SK-N-SH (cell line): Measurements from ENCODE around the gene AFF3. TPM values are rescaled to one million over a fixed set of nuclear protein-coding genes. Genes with fewer than 3 reads are reported as not detected.

ENCODE experiments used
- CTCF ChIA-PET: fragments of 300-600, 350-600 bp; formaldehyde crosslinking; extraction: SDS; loops from one replicate; lab custom pipeline; 2021; lab: Yijun Ruan, JAX
- POLR2A ChIA-PET: fragments of 350-600 bp; sonication (Branson Sonifier 250); formaldehyde crosslinking; extraction: SDS; loops from one replicate; lab custom pipeline; 2020; ENCODE audit warnings: antibody characterized with exemption, inconsistent platforms; lab: Yijun Ruan, JAX
- DNase-seq: peaks from one replicate; pipeline ENCODE4 v3.0.0; 2012
- H2AFZ ChIP-seq: fragments of 200-600 bp; sonication (generic); 2 replicates; pipeline ENCODE4 v1.8.1; 2016; ENCODE audit warnings: antibody characterized with exemption, mild to moderate bottlenecking, low read depth
- H3F3A ChIP-seq: fragments of 200-600 bp; sonication (generic); replicated peaks from 2 replicates; pipeline ENCODE3; 2016; ENCODE audit warnings: antibody characterized with exemption, mild to moderate bottlenecking; ENCODE audit not compliant: insufficient read depth
- H3K27ac ChIP-seq, 2 experiments: fragments of 200-500 bp in 1 of 2; fragments of 200-600 bp in 1 of 2; sonication (Bioruptor generic) in 1 of 2; sonication (generic), shearing (Covaris generic) in 1 of 2; 2 replicates each; pipeline versions ENCODE4 v1.5.1 to v1.6.1; 2014 to 2016; ENCODE audit warnings: low read depth in 2 of 2, inconsistent platforms in 1 of 2, low read length in 1 of 2, mild to moderate bottlenecking in 1 of 2, mixed read lengths in 1 of 2
- H3K27me3 ChIP-seq: fragments of 200-600 bp; sonication (generic), shearing (Covaris generic); 2 replicates; pipeline ENCODE4 v1.6.1; 2016; ENCODE audit warnings: mixed run types; ENCODE audit not compliant: insufficient read depth
- H3K36me3 ChIP-seq, 2 experiments: fragments of 200-500 bp in 1 of 2; fragments of 200-600 bp in 1 of 2; sonication (Bioruptor generic) in 1 of 2; sonication (generic) in 1 of 2; replicated peaks in 1 of 2; 2 replicates each; pipeline versions ENCODE3 to v1.5.1; 2014 to 2016; ENCODE audit warnings: low read length in 1 of 2, mild to moderate bottlenecking in 1 of 2; ENCODE audit not compliant: insufficient read depth in 2 of 2, control insufficient read depth in 1 of 2
- H3K4me1 ChIP-seq, 2 experiments: fragments of 200-500 bp in 1 of 2; fragments of 200-600 bp in 1 of 2; sonication (Bioruptor generic) in 1 of 2; sonication (generic), shearing (Covaris generic) in 1 of 2; 2 replicates each; pipeline versions ENCODE4 v1.5.1 to v1.6.1; 2014 to 2016; ENCODE audit warnings: low read depth in 1 of 2, low read length in 1 of 2, mixed run types in 1 of 2; ENCODE audit not compliant: insufficient read depth in 2 of 2, control insufficient read depth in 1 of 2
- H3K4me2 ChIP-seq: fragments of 200-600 bp; sonication (generic), shearing (Covaris generic); 2 replicates; pipeline ENCODE4 v1.6.1; 2017; ENCODE audit warnings: mixed run types
- H3K4me3 ChIP-seq, 2 experiments: fragments of 200-500 bp in 1 of 2; fragments of 200-600 bp in 1 of 2; sonication (Bioruptor generic) in 1 of 2; sonication (generic), shearing (Covaris generic) in 1 of 2; 2 replicates each; pipeline versions ENCODE4 v1.5.1 to v1.8.1; 2014 to 2016; ENCODE audit warnings: low read depth in 2 of 2, inconsistent platforms in 1 of 2, low read length in 1 of 2, mild to moderate bottlenecking in 1 of 2, mixed read lengths in 1 of 2, moderate library complexity in 1 of 2
- H3K79me2 ChIP-seq: fragments of 200-600 bp; sonication (generic); 2 replicates; pipeline ENCODE4 v1.8.1; 2017; ENCODE audit warnings: mild to moderate bottlenecking; ENCODE audit not compliant: insufficient read depth
- H3K9ac ChIP-seq: fragments of 200-600 bp; sonication (generic); 2 replicates; pipeline ENCODE4 v1.6.1; 2017; ENCODE audit warnings: mixed run types
- H3K9me2 ChIP-seq: fragments of 200-600 bp; sonication (generic); 2 replicates; pipeline ENCODE4 v1.6.1; 2017; ENCODE audit warnings: mixed run types
- H3K9me3 ChIP-seq: fragments of 200-600 bp; sonication (generic); 2 replicates; pipeline ENCODE4 v1.6.1; 2017; ENCODE audit warnings: mixed run types, mild to moderate bottlenecking, moderate library complexity
- H4K20me1 ChIP-seq: fragments of 200-600 bp; sonication (generic); 2 replicates; pipeline ENCODE4 v1.6.1; 2017; ENCODE audit warnings: mild to moderate bottlenecking, mixed run types; ENCODE audit not compliant: insufficient read depth
- ELF1 ChIP-seq: IDR thresholded peaks from 2 replicates; pipeline ENCODE4 v1.4.0; 2012
- EZH2phosphoT487 ChIP-seq: fragments of 200-600 bp; sonication (generic); IDR thresholded peaks from 2 replicates; pipeline ENCODE4 v1.6.1; 2017; ENCODE audit warnings: low read depth, mixed run types, mild to moderate bottlenecking, antibody characterized with exemption, moderate library complexity, borderline replicate concordance
- FOXJ3 ChIP-seq: sonication (generic); formaldehyde crosslinking; IDR thresholded peaks from 2 replicates; pipeline ENCODE4 v1.5.1; 2020; ENCODE audit warnings: mild to moderate bottlenecking, missing genetic modification reagents
- FOXM1 ChIP-seq: IDR thresholded peaks from 2 replicates; pipeline ENCODE4 v1.4.0; 2012; ENCODE audit warnings: low read depth, mild to moderate bottlenecking
- GABPA ChIP-seq: IDR thresholded peaks from 2 replicates; pipeline ENCODE4 v1.4.0; 2012; ENCODE audit warnings: low read depth, mild to moderate bottlenecking
- JUND ChIP-seq: IDR thresholded peaks from 2 replicates; pipeline ENCODE4 v1.4.0; 2012
- MEF2A ChIP-seq: IDR thresholded peaks from 2 replicates; pipeline ENCODE4 v1.4.0; 2012; ENCODE audit warnings: low read depth, borderline replicate concordance
- NFIC ChIP-seq: IDR thresholded peaks from 2 replicates; pipeline ENCODE4 v1.4.0; 2012; ENCODE audit warnings: borderline replicate concordance
- POLR2AphosphoS5 ChIP-seq: IDR thresholded peaks from 2 replicates; pipeline ENCODE4 v1.6.1; 2012; ENCODE audit warnings: low read depth, low read length
- RAD21 ChIP-seq: IDR thresholded peaks from 2 replicates; pipeline ENCODE4 v1.6.1; 2012; ENCODE audit warnings: mild to moderate bottlenecking, low read length
- REST ChIP-seq: IDR thresholded peaks from 2 replicates; pipeline ENCODE4 v1.6.1; 2012; ENCODE audit warnings: mild to moderate bottlenecking, low read depth, low read length, moderate library complexity
- RFX5 ChIP-seq: IDR thresholded peaks from 2 replicates; pipeline ENCODE4 v1.6.1; 2012; ENCODE audit warnings: mild to moderate bottlenecking, improper control_type of control experiment, low read length
- RXRA ChIP-seq: IDR thresholded peaks from 2 replicates; pipeline ENCODE4 v1.4.0; 2012; ENCODE audit warnings: low read depth, mild to moderate bottlenecking, borderline replicate concordance
- SIN3A ChIP-seq: IDR thresholded peaks from 2 replicates; pipeline ENCODE4 v1.6.1; 2012; ENCODE audit warnings: low read depth, mild to moderate bottlenecking, low read length, moderate library complexity, borderline replicate concordance
- SMC3 ChIP-seq: IDR thresholded peaks from 2 replicates; pipeline ENCODE4 v1.6.1; 2012; ENCODE audit warnings: low read depth, low read length, improper control_type of control experiment
- TAF1 ChIP-seq: IDR thresholded peaks from 2 replicates; pipeline ENCODE4 v1.6.1; 2012; ENCODE audit warnings: low read depth, mild to moderate bottlenecking, low read length, moderate library complexity, borderline replicate concordance
- TCF12 ChIP-seq: IDR thresholded peaks from 2 replicates; pipeline ENCODE4 v1.4.0; 2012
- TEAD4 ChIP-seq: IDR thresholded peaks from 2 replicates; pipeline ENCODE4 v1.4.0; 2012; ENCODE audit warnings: mild to moderate bottlenecking, borderline replicate concordance; ENCODE audit not compliant: insufficient read depth
- YY1 ChIP-seq: IDR thresholded peaks from 2 replicates; pipeline ENCODE4 v1.4.0; 2012; ENCODE audit warnings: low read depth, mild to moderate bottlenecking
- WGBS: methylation state at CpG from one replicate; pipeline ENCODE4 v1.1.6; 2017; ENCODE audit warnings: low lambda C conversion rate; 5-methylcytosine and 5-hydroxymethylcytosine counted together
- polyA plus RNA-seq, 3 experiments: library from polyadenylated mRNA; depleted of rRNA; stranded (reverse); fragments of >200 nt; gene quantifications; 2 replicates each; pipeline ENCODE4 v1.2.3, GENCODE V29; 2012
- TF ChIP-seq, protein P1 (sequence below): fragments of 200-600 bp; sonication (generic); IDR thresholded peaks from 2 replicates; pipeline ENCODE4 v1.6.1; 2017; ENCODE audit warnings: antibody characterized with exemption, mild to moderate bottlenecking, moderate library complexity
- TF ChIP-seq, protein P2 (sequence below): IDR thresholded peaks from 2 replicates; pipeline ENCODE4; 2012

The AFF3 gene
- polyA plus RNA-seq, 1 of the 3 experiments (the other 2 are of a cell fraction): 0.36 TPM

DNA sequence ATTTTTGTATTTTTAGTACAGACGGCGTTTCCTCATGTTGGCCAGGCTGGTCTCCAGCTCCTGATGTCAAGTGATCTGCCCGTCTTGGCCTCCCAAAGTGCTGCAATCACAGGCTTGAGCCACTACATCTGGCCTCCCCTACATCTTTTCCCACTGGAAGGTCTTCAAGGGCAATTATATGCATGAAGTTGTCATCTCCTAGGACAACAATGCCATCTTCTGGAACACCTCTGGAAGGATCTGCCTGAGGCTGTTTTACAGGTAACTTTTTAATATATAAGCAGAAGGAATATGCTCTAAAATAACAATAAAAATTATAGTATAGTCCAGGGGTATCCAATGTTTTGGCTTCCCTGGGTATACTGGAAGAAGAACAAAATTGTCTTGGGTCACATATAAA is 321.4 kb downstream of the AFF3 start:
- Histone ChIP-seq H3K9me3 (no peaks in the 10 kb centered on the region), H2AFZ (no peak overlapping the region), H3F3A (no peaks in the 10 kb centered on the region), H3K4me2 (no peak overlapping the region), H3K36me3 (no peaks in the 10 kb centered on the region), H3K27ac (no peak overlapping the region), H3K27me3 (no peaks in the 10 kb centered on the region), H3K4me1 (peaks cover 0 to 3% of the 10 kb centered on the region in 2 experiments; a peak in 3 of 4 replicates), H4K20me1 (no peaks in the 10 kb centered on the region), H3K9me2 (no peaks in the 10 kb centered on the region), H3K9ac (no peak overlapping the region), H3K79me2 (no peaks in the 10 kb centered on the region), H3K4me3 (no peak overlapping the region)
- WGBS: 88% methylated on average over 3 of the region's 3 CpGs
- TF ChIP-seq GABPA: no peak
- peak; percentile 39 for TF ChIP-seq RAD21
- no peak for TF ChIP-seq TCF12
- no peak for TF ChIP-seq JUND
- no peak for TF ChIP-seq YY1
- TF ChIP-seq TEAD4: no peak
- TF ChIP-seq, protein P1, sequence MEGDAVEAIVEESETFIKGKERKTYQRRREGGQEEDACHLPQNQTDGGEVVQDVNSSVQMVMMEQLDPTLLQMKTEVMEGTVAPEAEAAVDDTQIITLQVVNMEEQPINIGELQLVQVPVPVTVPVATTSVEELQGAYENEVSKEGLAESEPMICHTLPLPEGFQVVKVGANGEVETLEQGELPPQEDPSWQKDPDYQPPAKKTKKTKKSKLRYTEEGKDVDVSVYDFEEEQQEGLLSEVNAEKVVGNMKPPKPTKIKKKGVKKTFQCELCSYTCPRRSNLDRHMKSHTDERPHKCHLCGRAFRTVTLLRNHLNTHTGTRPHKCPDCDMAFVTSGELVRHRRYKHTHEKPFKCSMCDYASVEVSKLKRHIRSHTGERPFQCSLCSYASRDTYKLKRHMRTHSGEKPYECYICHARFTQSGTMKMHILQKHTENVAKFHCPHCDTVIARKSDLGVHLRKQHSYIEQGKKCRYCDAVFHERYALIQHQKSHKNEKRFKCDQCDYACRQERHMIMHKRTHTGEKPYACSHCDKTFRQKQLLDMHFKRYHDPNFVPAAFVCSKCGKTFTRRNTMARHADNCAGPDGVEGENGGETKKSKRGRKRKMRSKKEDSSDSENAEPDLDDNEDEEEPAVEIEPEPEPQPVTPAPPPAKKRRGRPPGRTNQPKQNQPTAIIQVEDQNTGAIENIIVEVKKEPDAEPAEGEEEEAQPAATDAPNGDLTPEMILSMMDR: peak; percentile 32
- TF ChIP-seq ELF1: no peak
- no peak for TF ChIP-seq RXRA
- POLR2A ChIA-PET: no interaction called here
- DNase-seq: no peak
- CTCF ChIA-PET: interaction anchor here (0.9 to 2.8 kb wide), 4 partner anchors 32 to 440 kb away, joined by 3 to 29 read pairs (median 3); no protein-coding TSS in a partner anchor

DNA sequence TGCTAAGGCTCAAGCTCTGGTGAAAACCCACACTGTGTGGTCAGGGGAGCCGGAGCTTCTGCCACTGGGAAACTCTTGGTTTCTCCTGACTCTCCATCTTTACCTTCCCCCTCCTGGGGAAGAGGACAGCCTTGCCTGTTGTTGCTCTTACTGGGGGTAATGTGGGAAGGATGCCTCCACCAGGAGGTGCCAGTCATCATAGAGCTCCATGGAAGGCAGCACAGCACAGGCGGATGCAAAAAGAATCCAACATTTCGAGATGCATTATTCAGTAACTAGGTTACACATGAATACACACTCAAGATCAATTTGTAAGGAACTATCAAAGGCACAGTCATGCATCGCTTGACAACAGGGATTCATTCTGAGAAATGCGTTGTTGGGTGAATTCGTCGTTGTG is 322.6 kb downstream of the AFF3 start:
- no peaks in the 10 kb centered on the region for H4K20me1 ChIP-seq
- no peaks in the 10 kb centered on the region for H3F3A ChIP-seq
- ChIA-PET POLR2A (no interaction called here), CTCF (interaction anchor here (0.8 to 2.8 kb wide), 16 partner anchors 11 to 442 kb away, joined by 3 to 29 read pairs (median 4); no protein-coding TSS in a partner anchor)
- H3K9ac ChIP-seq: no peak overlapping the region
- 87% methylated on average over 6 of the region's 7 CpGs for WGBS
- no peaks in the 10 kb centered on the region for H3K9me3 ChIP-seq
- H3K36me3 ChIP-seq: no peaks in the 10 kb centered on the region
- H3K27ac ChIP-seq: no peak overlapping the region
- no peak overlapping the region for H2AFZ ChIP-seq
- no peaks in the 10 kb centered on the region for H3K9me2 ChIP-seq
- H3K27me3 ChIP-seq: no peaks in the 10 kb centered on the region
- TF ChIP-seq, protein P2, sequence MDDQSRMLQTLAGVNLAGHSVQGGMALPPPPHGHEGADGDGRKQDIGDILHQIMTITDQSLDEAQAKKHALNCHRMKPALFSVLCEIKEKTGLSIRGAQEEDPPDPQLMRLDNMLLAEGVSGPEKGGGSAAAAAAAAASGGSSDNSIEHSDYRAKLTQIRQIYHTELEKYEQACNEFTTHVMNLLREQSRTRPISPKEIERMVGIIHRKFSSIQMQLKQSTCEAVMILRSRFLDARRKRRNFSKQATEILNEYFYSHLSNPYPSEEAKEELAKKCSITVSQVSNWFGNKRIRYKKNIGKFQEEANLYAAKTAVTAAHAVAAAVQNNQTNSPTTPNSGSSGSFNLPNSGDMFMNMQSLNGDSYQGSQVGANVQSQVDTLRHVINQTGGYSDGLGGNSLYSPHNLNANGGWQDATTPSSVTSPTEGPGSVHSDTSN: no peak
- TF ChIP-seq SIN3A (no peak), POLR2AphosphoS5 (no peak), REST (no peak), FOXJ3 (CRISPR knock-in tag) (no peak), RFX5 (no peak), TAF1 (no peak), EZH2phosphoT487 (no peak), MEF2A (no peak), NFIC (no peak), GABPA (no peak), RAD21 (peak; percentile 39), FOXM1 (no peak), SMC3 (peak; percentile 35)
- H3K79me2 ChIP-seq: no peaks in the 10 kb centered on the region
- H3K4me1 ChIP-seq: no peaks in the 10 kb centered on the region; a peak in 3 of 4 replicates
- peak; percentile 30 for DNase-seq
- H3K4me3 ChIP-seq: no peak overlapping the region
- no peak overlapping the region for H3K4me2 ChIP-seq
